Mesenchymal stem cell (in vitro differentiated cells and primary cell): ENCODE measurements around the gene C9orf152.

ENCODE experiments used
- DNase-seq: peaks from one replicate; pipeline ENCODE4 v3.0.0-alpha.2; 2013
- H2AFZ ChIP-seq: one replicate; pipeline ENCODE4 v1.6.1; 2013; ENCODE audit warnings: low read depth, mild to moderate bottlenecking, control low read depth, inconsistent platforms, low read length, moderate library complexity
- H2AK5ac ChIP-seq: 2 replicates; pipeline ENCODE4 v1.6.1; 2013; ENCODE audit warnings: low read length, moderate library complexity, mild to moderate bottlenecking, inconsistent platforms; ENCODE audit not compliant: severe bottlenecking
- H2BK120ac ChIP-seq: one replicate; pipeline ENCODE4 v1.6.1; 2013; ENCODE audit warnings: low read depth, mild to moderate bottlenecking, inconsistent platforms, low read length, moderate library complexity
- H2BK12ac ChIP-seq, 2 experiments: one replicate each; pipeline ENCODE4 v1.6.1; 2013; ENCODE audit warnings: inconsistent platforms in 2 of 2, low read length in 2 of 2, mild to moderate bottlenecking in 2 of 2, moderate library complexity in 2 of 2, control low read depth in 1 of 2
- H2BK15ac ChIP-seq: one replicate; pipeline ENCODE4 v1.6.1; 2013; ENCODE audit warnings: mild to moderate bottlenecking, low read depth, inconsistent platforms; ENCODE audit not compliant: poor library complexity, severe bottlenecking
- H2BK5ac ChIP-seq: 2 replicates; pipeline ENCODE4 v1.6.1; 2013; ENCODE audit warnings: low read depth, mild to moderate bottlenecking, low read length, control low read depth, inconsistent platforms; ENCODE audit not compliant: poor library complexity, severe bottlenecking
- H3K14ac ChIP-seq, 2 experiments: one replicate each; pipeline ENCODE4 v1.6.1; 2013; ENCODE audit warnings: inconsistent platforms in 2 of 2, low read length in 2 of 2, control low read depth in 1 of 2, mild to moderate bottlenecking in 1 of 2, moderate library complexity in 1 of 2
- H3K18ac ChIP-seq, 2 experiments: one replicate each; pipeline ENCODE4 v1.6.1; 2013; ENCODE audit warnings: inconsistent platforms in 2 of 2, low read length in 2 of 2, control low read depth in 1 of 2, low read depth in 1 of 2, mild to moderate bottlenecking in 1 of 2
- H3K23ac ChIP-seq, 2 experiments: one replicate each; pipeline ENCODE4 v1.6.1; 2013; ENCODE audit warnings: inconsistent platforms in 2 of 2, low read length in 2 of 2, mild to moderate bottlenecking in 2 of 2, moderate library complexity in 2 of 2, control low read depth in 1 of 2
- H3K27ac ChIP-seq: 2 replicates; pipeline ENCODE4 v1.5.1; 2013; ENCODE audit warnings: mild to moderate bottlenecking, moderate library complexity, low read length, control low read depth, inconsistent platforms; ENCODE audit not compliant: poor library complexity, severe bottlenecking
- H3K27me3 ChIP-seq, 2 experiments: 2 replicates each; pipeline versions ENCODE4 v1.6.1 to v1.7.0; 2013; ENCODE audit warnings: low read length in 2 of 2, mild to moderate bottlenecking in 2 of 2, moderate library complexity in 2 of 2, control low read depth in 1 of 2, inconsistent platforms in 1 of 2; ENCODE audit not compliant: control insufficient read depth in 1 of 2, insufficient read depth in 1 of 2
- H3K36me3 ChIP-seq, 2 experiments: 2 replicates each; pipeline versions ENCODE4 v1.6.1 to v1.7.0; 2013; ENCODE audit warnings: low read length in 2 of 2, control low read depth in 1 of 2, inconsistent platforms in 1 of 2, low read depth in 1 of 2, mild to moderate bottlenecking in 1 of 2; ENCODE audit not compliant: insufficient read depth in 2 of 2, control insufficient read depth in 1 of 2
- H3K4ac ChIP-seq, 2 experiments: one replicate each; pipeline ENCODE4 v1.6.1; 2013; ENCODE audit warnings: inconsistent platforms in 2 of 2, low read length in 2 of 2, mild to moderate bottlenecking in 2 of 2, moderate library complexity in 2 of 2, control low read depth in 1 of 2, low read depth in 1 of 2
- H3K4me1 ChIP-seq: 2 replicates; pipeline ENCODE4 v1.6.1; 2013; ENCODE audit warnings: low read depth, low read length, control low read depth; ENCODE audit not compliant: control insufficient read depth, insufficient read depth
- H3K4me2 ChIP-seq: 2 replicates; pipeline ENCODE4 v1.6.1; 2013; ENCODE audit warnings: low read length, mild to moderate bottlenecking, inconsistent platforms; ENCODE audit not compliant: poor library complexity, severe bottlenecking
- H3K4me3 ChIP-seq, 2 experiments: 2 replicates each; pipeline versions ENCODE4 v1.5.1 to v1.7.0; 2013; ENCODE audit warnings: low read length in 2 of 2, mild to moderate bottlenecking in 2 of 2, control low read depth in 1 of 2, low read depth in 1 of 2; ENCODE audit not compliant: insufficient read depth in 1 of 2
- H3K79me1 ChIP-seq: replicated peaks from 2 replicates; pipeline ENCODE4 v1.6.1; 2013; ENCODE audit warnings: mild to moderate bottlenecking, control low read depth, low read length, inconsistent platforms; ENCODE audit not compliant: poor library complexity, severe bottlenecking
- H3K9ac ChIP-seq: 2 replicates; pipeline ENCODE4 v1.7.0; 2013; ENCODE audit warnings: mild to moderate bottlenecking, low read length, moderate library complexity
- H3K9me3 ChIP-seq: 2 replicates; pipeline ENCODE4 v1.7.0; 2013; ENCODE audit warnings: mild to moderate bottlenecking, low read length; ENCODE audit not compliant: control insufficient read depth
- H4K8ac ChIP-seq: one replicate; pipeline ENCODE4 v1.6.1; 2013; ENCODE audit warnings: inconsistent platforms, mild to moderate bottlenecking, low read length, moderate library complexity
- H4K91ac ChIP-seq: one replicate; pipeline ENCODE4 v1.6.1; 2013; ENCODE audit warnings: mild to moderate bottlenecking, low read length, inconsistent platforms
- WGBS: methylation state at CpG from one replicate; pipeline ENCODE4 v1.1.7; 2013; ENCODE audit warnings: mixed read lengths; 5-methylcytosine and 5-hydroxymethylcytosine counted together

The C9orf152 gene

GRCh38 chr9:110188101-110188500 lies 19.9 kb downstream of the C9orf152 start:
- Histone ChIP-seq H2BK5ac (no peak overlapping the region), H2BK120ac (no peak overlapping the region), H3K23ac (no peak overlapping the region), H3K14ac (no peak overlapping the region), H3K79me1 (no peaks in the 10 kb centered on the region), H3K4me2 (no peak overlapping the region), H3K4ac (no peak overlapping the region), H3K18ac (no peak overlapping the region), H4K8ac (no peak overlapping the region), H3K36me3 (no peaks in the 10 kb centered on the region), H3K9ac (no peak overlapping the region), H3K9me3 (no peaks in the 10 kb centered on the region), H2AK5ac (no peak overlapping the region), H2AFZ (no peak overlapping the region), H3K4me1 (no peaks in the 10 kb centered on the region), H4K91ac (no peak overlapping the region), H3K27me3 (peaks cover 0 to 5% of the 10 kb centered on the region in 2 experiments), H3K4me3 (no peak overlapping the region), H2BK12ac (no peak overlapping the region), H2BK15ac (no peak overlapping the region), H3K27ac (no peak overlapping the region)
- 100% methylated on average over 2 of the region's 4 CpGs for WGBS
- no peak for DNase-seq

GRCh38 chr9:110187126-110187525 lies 20.8 kb downstream of the C9orf152 start:
- H3K27ac ChIP-seq = no peak overlapping the region
- 92% methylated on average over 1 of the region's 2 CpGs for WGBS
- H3K14ac ChIP-seq = no peak overlapping the region
- no peak overlapping the region for H2AK5ac ChIP-seq
- no peaks in the 10 kb centered on the region for H3K79me1 ChIP-seq
- H3K4ac ChIP-seq = no peak overlapping the region
- H2BK120ac ChIP-seq = no peak overlapping the region
- H3K4me2 ChIP-seq = no peak overlapping the region
- peaks cover 0 to 5% of the 10 kb centered on the region in 2 experiments for H3K27me3 ChIP-seq
- no peak overlapping the region for H2BK12ac ChIP-seq
- H2BK5ac ChIP-seq = no peak overlapping the region
- H3K23ac ChIP-seq = no peak overlapping the region
- H3K4me3 ChIP-seq = no peak overlapping the region
- no peak overlapping the region for H2AFZ ChIP-seq
- H4K8ac ChIP-seq = no peak overlapping the region
- no peaks in the 10 kb centered on the region for H3K9me3 ChIP-seq
- H4K91ac ChIP-seq = no peak overlapping the region
- H2BK15ac ChIP-seq = no peak overlapping the region
- no peaks in the 10 kb centered on the region for H3K36me3 ChIP-seq
- no peak for DNase-seq
- H3K4me1 ChIP-seq = no peaks in the 10 kb centered on the region
- H3K9ac ChIP-seq = no peak overlapping the region
- no peak overlapping the region for H3K18ac ChIP-seq

- Histone ChIP-seq H3K18ac (no peak overlapping the region), H2AK5ac (no peak overlapping the region), H3K9ac (no peak overlapping the region), H3K36me3 (no peaks in the 10 kb centered on the region), H3K4me2 (no peak overlapping the region), H3K27me3 (peaks cover 0 to 5% of the 10 kb centered on the region in 2 experiments), H3K14ac (no peak overlapping the region), H2BK120ac (no peak overlapping the region), H2BK15ac (no peak overlapping the region), H4K91ac (no peak overlapping the region), H3K4ac (no peak overlapping the region), H3K23ac (no peak overlapping the region), H2AFZ (no peak overlapping the region), H3K27ac (no peak overlapping the region), H2BK12ac (no peak overlapping the region), H3K79me1 (no peaks in the 10 kb centered on the region), H4K8ac (no peak overlapping the region), H3K4me1 (no peaks in the 10 kb centered on the region), H3K4me3 (no peak overlapping the region), H3K9me3 (no peaks in the 10 kb centered on the region), H2BK5ac (no peak overlapping the region)
- no peak for DNase-seq
- 91% methylated on average over 1 of the region's 2 CpGs for WGBS
Observed at GRCh38 chr9:110186254-110186653, 21.7 kb downstream of the C9orf152 start.

- no peak overlapping the region for H2BK5ac ChIP-seq
- H3K79me1 ChIP-seq = no peaks in the 10 kb centered on the region
- no peak overlapping the region for H3K4ac ChIP-seq
- no peak overlapping the region for H3K18ac ChIP-seq
- H3K9me3 ChIP-seq = no peaks in the 10 kb centered on the region
- H3K9ac ChIP-seq = no peak overlapping the region
- WGBS = 87% methylated on average over 1 of the region's 2 CpGs
- no peak overlapping the region for H2BK120ac ChIP-seq
- no peaks in the 10 kb centered on the region for H3K36me3 ChIP-seq
- no peak overlapping the region for H3K23ac ChIP-seq
- H3K4me3 ChIP-seq = no peak overlapping the region
- H4K91ac ChIP-seq = no peak overlapping the region
- no peak for DNase-seq
- no peak overlapping the region for H4K8ac ChIP-seq
- no peak overlapping the region for H3K14ac ChIP-seq
- H2BK12ac ChIP-seq = no peak overlapping the region
- H2BK15ac ChIP-seq = no peak overlapping the region
- H3K4me2 ChIP-seq = no peak overlapping the region
- H2AFZ ChIP-seq = no peak overlapping the region
- H3K27ac ChIP-seq = no peak overlapping the region
- H2AK5ac ChIP-seq = no peak overlapping the region
- H3K27me3 ChIP-seq = peaks cover 0 to 5% of the 10 kb centered on the region in 2 experiments
- H3K4me1 ChIP-seq = no peaks in the 10 kb centered on the region
Observed at GRCh38 chr9:110185806-110186205, 22.2 kb downstream of the C9orf152 start.
